Suprapubic skin (tissue), 4 donors: ENCODE measurements around the gene PFKFB4. TPM values are rescaled to one million over a fixed set of nuclear protein-coding genes. Genes with fewer than 3 reads are reported as not detected.
"Not testable (repeated sequence)": the region's sequence is repeated elsewhere in the genome, so short reads cannot be mapped to it uniquely, and the experiment has no call there.

Experiments
- DNase-seq, 2 donors: peaks; one replicate each; pipeline ENCODE4 v3.0.0-alpha.2; 2019; ENCODE audit warnings: low spot score in 2 of 2
- H3K27ac ChIP-seq: fragments of 200-600 bp; sonication (generic); one replicate; pipeline ENCODE4 v1.5.1; 2019
- H3K27me3 ChIP-seq: fragments of 200-600 bp; sonication (generic); one replicate; pipeline ENCODE4 v1.5.1; 2019
- H3K36me3 ChIP-seq: fragments of 200-600 bp; sonication (generic); one replicate; pipeline ENCODE4 v1.5.1; 2019
- H3K4me1 ChIP-seq: fragments of 200-600 bp; sonication (generic); one replicate; pipeline ENCODE4 v1.5.1; 2019
- H3K4me3 ChIP-seq: fragments of 200-600 bp; sonication (generic); one replicate; pipeline ENCODE4 v1.5.1; 2019; ENCODE audit warnings: mild to moderate bottlenecking
- H3K9me3 ChIP-seq: fragments of 200-600 bp; sonication (generic); one replicate; pipeline ENCODE4 v1.5.1; 2019
- CTCF ChIP-seq, 2 donors: fragments of 200-600 bp in 1 of 2; fragments of 450-650 bp in 1 of 2; sonication (generic) in 1 of 2; IDR thresholded peaks; one replicate each; pipeline ENCODE4 v1.5.1; 2016 to 2019; ENCODE audit warnings: antibody characterized with exemption in 2 of 2, mild to moderate bottlenecking in 1 of 2, moderate library complexity in 1 of 2
- EP300 ChIP-seq: sonication (generic); formaldehyde crosslinking; IDR thresholded peaks from one replicate; pipeline ENCODE4 v1.6.1; 2017; ENCODE audit warnings: antibody characterized with exemption
- POLR2A ChIP-seq, 2 donors: fragments of 450-650 bp; IDR thresholded peaks; one replicate each; pipeline ENCODE4 v1.6.1; 2017; ENCODE audit warnings: antibody characterized with exemption in 2 of 2, mild to moderate bottlenecking in 2 of 2, moderate library complexity in 2 of 2
- POLR2AphosphoS5 ChIP-seq, 3 donors: sonication (generic); formaldehyde crosslinking; IDR thresholded peaks; one replicate each; pipeline ENCODE4 v1.6.1; 2017; ENCODE audit warnings: antibody characterized with exemption in 3 of 3
- WGBS: methylation state at CpG from one replicate; pipeline ENCODE4 v1.1.5; 2018; 5-methylcytosine and 5-hydroxymethylcytosine counted together
- total RNA-seq, 4 donors: library from RNA; depleted of rRNA; stranded (reverse); fragments of >200 nt; gene quantifications; one replicate each; pipeline ENCODE4 v1.1.0, GENCODE V29; 2016

The PFKFB4 gene
- total RNA-seq, 4 donors from 2014 or later: 3.6 to 12.7 (median 8.3) TPM

DNA sequence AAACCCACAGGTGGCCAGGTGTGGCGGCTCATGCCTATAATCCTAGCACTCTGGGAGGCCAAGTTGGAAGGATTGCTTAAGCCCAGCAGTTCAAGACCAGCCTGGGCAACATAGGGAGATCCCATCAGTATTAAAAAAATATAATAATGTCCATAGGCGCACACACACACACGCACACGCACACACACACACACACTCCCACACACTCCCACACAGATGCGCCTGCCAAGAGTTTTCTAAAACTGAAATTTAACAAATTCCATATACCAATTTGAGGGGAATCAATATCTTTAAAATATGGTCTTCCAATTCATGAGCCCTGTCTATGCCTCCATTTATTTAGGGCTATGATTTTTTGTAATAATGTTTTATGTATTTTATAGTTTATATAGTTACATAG lies 69.7 kb downstream of the PFKFB4 start:
- DNase-seq: peak in 1 of 2 donors; percentile 9
- 97% methylated on average over 5 of the region's 5 CpGs for WGBS

DNA sequence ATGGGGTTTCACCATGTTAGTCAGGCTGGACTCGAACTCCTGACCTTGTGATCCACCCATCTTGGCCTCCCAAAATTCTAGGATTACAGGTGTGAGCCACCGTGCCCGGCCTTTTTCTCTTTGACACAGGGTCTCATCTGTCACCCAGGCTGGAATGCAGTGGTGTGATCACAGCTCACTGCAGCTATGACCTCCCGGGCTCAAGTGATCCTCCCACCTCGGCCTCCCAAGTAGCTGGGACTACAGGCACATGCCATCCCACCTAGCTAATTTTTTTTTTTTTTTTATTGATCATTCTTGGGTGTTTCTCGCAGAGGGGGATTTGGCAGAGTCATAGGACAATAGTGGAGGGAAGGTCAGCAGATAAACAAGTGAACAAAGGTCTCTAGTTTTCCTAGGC lies 73.8 kb downstream of the PFKFB4 start:
- H3K36me3 ChIP-seq, H3K27ac ChIP-seq, H3K9me3 ChIP-seq, H3K4me3 ChIP-seq, H3K27me3 ChIP-seq, H3K4me1 ChIP-seq: not testable (repeated sequence)
- DNase-seq: peak in 1 of 2 donors; percentile 16
- 94% methylated on average over 6 of the region's 6 CpGs for WGBS

More for the DNA sequence above, 69.7 kb downstream of the PFKFB4 start:
- no peak overlapping the region for H3K27ac ChIP-seq
- H3K4me3 ChIP-seq: no peak overlapping the region
- no peaks in the 10 kb centered on the region for H3K4me1 ChIP-seq
- H3K27me3 ChIP-seq: no peaks in the 10 kb centered on the region
- TF ChIP-seq EP300: no peak
- H3K36me3 ChIP-seq: no peaks in the 10 kb centered on the region
- H3K9me3 ChIP-seq: no peaks in the 10 kb centered on the region

DNA sequence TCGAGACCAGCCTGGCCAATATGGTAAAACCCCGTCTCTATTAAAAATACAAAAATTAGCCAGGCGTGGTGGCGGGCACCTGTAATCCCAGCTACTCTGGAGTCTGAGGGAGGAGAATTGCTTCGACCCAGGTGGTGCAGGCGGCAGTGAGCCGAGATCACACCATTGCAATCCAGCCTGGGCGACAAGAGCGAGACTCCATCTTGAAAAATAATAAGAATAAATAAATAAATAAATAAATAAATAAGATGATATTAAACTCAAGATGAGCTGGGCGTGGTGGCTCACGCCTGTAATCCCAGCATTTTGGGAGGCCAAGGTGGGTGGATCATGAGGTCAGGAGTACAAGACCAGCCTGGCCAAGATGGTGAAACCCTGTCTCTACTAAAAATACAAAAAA lies 75.7 kb downstream of the PFKFB4 start:
- DNase-seq: peak in 1 of 2 donors; percentile 18
- H3K4me3 ChIP-seq, H3K27me3 ChIP-seq, H3K4me1 ChIP-seq, H3K36me3 ChIP-seq, H3K27ac ChIP-seq, H3K9me3 ChIP-seq: not testable (repeated sequence)
- WGBS: 94% methylated on average over 11 of the region's 11 CpGs

GRCh38 chr3:48478626-48479555 lies 77.7 kb downstream of the PFKFB4 start:
- H3K27ac ChIP-seq: no peak overlapping the region
- TF ChIP-seq POLR2A (IDR thresholded peaks at IDR 0.05) (no peak), CTCF (IDR thresholded peaks at IDR 0.05) (no peak), EP300 (no peak), POLR2AphosphoS5 (IDR thresholded peaks at IDR 0.05) (no peak)
- WGBS: 89% methylated on average over 19 of the region's 19 CpGs
- no peaks in the 10 kb centered on the region for H3K4me1 ChIP-seq
- H3K4me3 ChIP-seq: no peak overlapping the region
- DNase-seq: peak in 1 of 2 donors; percentile 59
- no peaks in the 10 kb centered on the region for H3K27me3 ChIP-seq
- H3K36me3 ChIP-seq: peaks cover 7% of the 10 kb centered on the region
- H3K9me3 ChIP-seq: no peaks in the 10 kb centered on the region

DNA sequence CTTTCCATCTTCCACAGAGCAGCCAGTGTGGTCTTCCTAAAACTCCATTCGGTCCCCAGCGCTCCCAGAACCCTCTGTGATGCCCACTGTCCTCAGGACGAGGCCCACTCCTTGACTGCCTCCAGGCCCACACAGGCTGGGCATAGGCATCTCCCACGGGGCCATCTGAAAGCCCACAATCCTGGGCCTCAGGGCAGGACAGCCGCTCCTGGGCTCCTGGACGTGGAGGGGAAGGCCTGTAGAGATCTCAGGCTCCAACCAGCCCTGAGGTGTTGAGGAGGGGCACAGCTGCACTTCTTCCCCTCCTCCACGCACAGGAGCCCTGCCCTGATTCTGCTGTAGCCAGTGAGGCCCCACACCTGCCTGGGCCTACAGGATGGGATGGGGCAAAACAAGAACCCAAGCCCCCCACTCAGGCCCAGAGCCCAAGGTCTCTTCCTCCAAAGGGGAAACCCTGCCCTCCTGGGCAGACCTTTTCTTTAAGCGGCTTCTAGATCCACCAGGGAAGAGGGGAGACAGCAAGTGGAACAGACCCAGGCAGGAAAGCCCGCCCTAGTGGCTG lies 78.6 kb downstream of the PFKFB4 start:
- H3K4me3 ChIP-seq: no peak overlapping the region
- peaks cover 8% of the 10 kb centered on the region for H3K4me1 ChIP-seq
- peak in 1 of 2 donors; percentile 57 for DNase-seq
- H3K27ac ChIP-seq: no peak overlapping the region
- TF ChIP-seq POLR2A (IDR thresholded peaks at IDR 0.05): no peak
- no peak for TF ChIP-seq CTCF (IDR thresholded peaks at IDR 0.05)
- TF ChIP-seq EP300: no peak
- no peak for TF ChIP-seq POLR2AphosphoS5 (IDR thresholded peaks at IDR 0.05)
- no peaks in the 10 kb centered on the region for H3K9me3 ChIP-seq
- H3K27me3 ChIP-seq: no peaks in the 10 kb centered on the region
- peaks cover 7% of the 10 kb centered on the region for H3K36me3 ChIP-seq
- 74% methylated on average over 8 of the region's 9 CpGs for WGBS

GRCh38 chr3:48476426-48477053 lies 80.1 kb downstream of the PFKFB4 start:
- Histone ChIP-seq H3K4me1 (peaks cover 22% of the 10 kb centered on the region), H3K36me3 (peaks cover 7% of the 10 kb centered on the region), H3K27me3 (no peaks in the 10 kb centered on the region), H3K27ac (no peak overlapping the region), H3K9me3 (no peaks in the 10 kb centered on the region), H3K4me3 (no peak overlapping the region)
- TF ChIP-seq CTCF (IDR thresholded peaks at IDR 0.05) (no peak), POLR2AphosphoS5 (IDR thresholded peaks at IDR 0.05) (no peak), EP300 (no peak), POLR2A (IDR thresholded peaks at IDR 0.05) (no peak)
- no peak for DNase-seq
- 77% methylated on average over 7 of the region's 9 CpGs for whole genome bisulfite sequencing
